Urinary bladder (tissue), 4 donors: ENCODE results near the gene C15orf61. TPM values are rescaled to one million over a fixed set of nuclear protein-coding genes. Genes with fewer than 3 reads are reported as not detected.

Source experiments
- DNase-seq: peaks from one replicate; pipeline ENCODE4 v3.0.0-alpha.2; 2015; ENCODE audit errors: extremely low spot score
- H3K27ac ChIP-seq: one replicate; pipeline ENCODE4 v1.5.1; 2013; ENCODE audit warnings: low read depth, mild to moderate bottlenecking, moderate library complexity
- H3K36me3 ChIP-seq: one replicate; pipeline ENCODE4 v1.6.1; 2013; ENCODE audit warnings: mild to moderate bottlenecking, moderate library complexity; ENCODE audit not compliant: insufficient read depth
- H3K4me1 ChIP-seq: one replicate; pipeline ENCODE4 v1.6.1; 2013; ENCODE audit warnings: mild to moderate bottlenecking, moderate library complexity; ENCODE audit not compliant: insufficient read depth
- H3K4me3 ChIP-seq: one replicate; pipeline ENCODE4 v1.5.1; 2013; ENCODE audit warnings: low read depth, low read length
- WGBS: extraction: QIAGEN DNeasy Blood & Tissue Kit; methylation state at CpG from one replicate; pipeline ENCODE4 v1.1.7; 2013; 5-methylcytosine and 5-hydroxymethylcytosine counted together
- polyA plus RNA-seq: library from polyadenylated mRNA; stranded (reverse); fragments of 200-250 nt; gene quantifications from one replicate; pipeline ENCODE4 v1.2.3, GENCODE V29; 2013
- total RNA-seq: library from RNA; depleted of rRNA; stranded (reverse); fragments of >200 nt; gene quantifications from one replicate; pipeline ENCODE4 v1.2.3, GENCODE V29; 2014
- donor health status: healthy with polysubstance abuse.
- donor health status: healthy.

The C15orf61 gene
- total and polyA plus RNA-seq, 2 donors, result 5.1 to 5.2 TPM

GRCh38 chr15:67528513-67528912, 7.6 kb downstream of the C15orf61 start:
- Histone ChIP-seq H3K36me3 (peaks cover 2% of the 10 kb centered on the region), H3K4me1 (no peaks in the 10 kb centered on the region), H3K27ac (no peak overlapping the region), H3K4me3 (no peak overlapping the region)
- WGBS, result 97% methylated on average over 3 of the region's 3 CpGs
- no peak for DNase-seq

GRCh38 chr15:67531379-67531914, 10.5 kb downstream of the C15orf61 start:
- WGBS, result 73% methylated on average over 3 of the region's 3 CpGs
- no peak overlapping the region for H3K4me3 ChIP-seq
- no peaks in the 10 kb centered on the region for H3K4me1 ChIP-seq
- no peak for DNase-seq
- H3K27ac ChIP-seq, result no peak overlapping the region
- peaks cover 2% of the 10 kb centered on the region for H3K36me3 ChIP-seq

- Histone ChIP-seq H3K36me3 (no peaks in the 10 kb centered on the region), H3K4me3 (no peak overlapping the region), H3K27ac (no peak overlapping the region), H3K4me1 (no peaks in the 10 kb centered on the region)
- WGBS, result 75% methylated on average over 1 of the region's 1 CpG
- no peak for DNase-seq
Observed at GRCh38 chr15:67533873-67534272, 12.9 kb downstream of the C15orf61 start.

- no peaks in the 10 kb centered on the region for H3K4me1 ChIP-seq
- no peak overlapping the region for H3K27ac ChIP-seq
- no peak for DNase-seq
- 93% methylated on average over 1 of the region's 1 CpG for WGBS
- no peaks in the 10 kb centered on the region for H3K36me3 ChIP-seq
- no peak overlapping the region for H3K4me3 ChIP-seq
Observed at GRCh38 chr15:67534360-67534759, 13.4 kb downstream of the C15orf61 start.

- no peaks in the 10 kb centered on the region for H3K4me1 ChIP-seq
- H3K4me3 ChIP-seq, result no peak overlapping the region
- 95% methylated on average over 1 of the region's 1 CpG for WGBS
- no peak overlapping the region for H3K27ac ChIP-seq
- no peak for DNase-seq
- no peaks in the 10 kb centered on the region for H3K36me3 ChIP-seq
Observed at GRCh38 chr15:67537771-67538170, 16.8 kb downstream of the C15orf61 start.

- H3K4me1 ChIP-seq, result no peaks in the 10 kb centered on the region
- under 1% methylated on average over 91 of the region's 91 CpGs for WGBS
- peak within 1 kb of the TSS; percentile 43 for H3K27ac ChIP-seq
- no peak for DNase-seq
- H3K36me3 ChIP-seq, result no peaks in the 10 kb centered on the region
- H3K4me3 ChIP-seq, result peak within 1 kb of the TSS; percentile 76
Observed at GRCh38 chr15:67542420-67543347, 21.8 kb downstream of the C15orf61 start, which contains the start of gene MAP2K5. Gene MAP2K5, plus strand, starts transcription at chr15:67542703. Its CDS starts 633 bp downstream, at chr15:67543336.

- no peaks in the 10 kb centered on the region for H3K4me1 ChIP-seq
- no peak overlapping the region for H3K27ac ChIP-seq
- H3K4me3 ChIP-seq, result peak overlapping the region; percentile 76
- no peak for DNase-seq
- 21% methylated on average over 7 of the region's 7 CpGs for WGBS
- no peaks in the 10 kb centered on the region for H3K36me3 ChIP-seq
Observed at GRCh38 chr15:67543348-67543718, 22.4 kb downstream of the C15orf61 start.

- H3K4me3 ChIP-seq, result no peak overlapping the region
- no peaks in the 10 kb centered on the region for H3K4me1 ChIP-seq
- WGBS, result 96% methylated on average over 3 of the region's 3 CpGs
- no peak for DNase-seq
- H3K27ac ChIP-seq, result no peak overlapping the region
- no peaks in the 10 kb centered on the region for H3K36me3 ChIP-seq
Observed at GRCh38 chr15:67544475-67544874, 23.5 kb downstream of the C15orf61 start.

GRCh38 chr15:67545864-67546263, 24.9 kb downstream of the C15orf61 start:
- DNase-seq, result no peak
- WGBS, result 81% methylated on average over 3 of the region's 3 CpGs
- no peaks in the 10 kb centered on the region for H3K36me3 ChIP-seq
- H3K4me3 ChIP-seq, result no peak overlapping the region
- no peak overlapping the region for H3K27ac ChIP-seq
- H3K4me1 ChIP-seq, result no peaks in the 10 kb centered on the region

GRCh38 chr15:67547064-67547463, 26.1 kb downstream of the C15orf61 start:
- H3K27ac ChIP-seq, result no peak overlapping the region
- 76% methylated on average over 2 of the region's 2 CpGs for WGBS
- no peaks in the 10 kb centered on the region for H3K36me3 ChIP-seq
- no peak for DNase-seq
- H3K4me3 ChIP-seq, result no peak overlapping the region
- no peaks in the 10 kb centered on the region for H3K4me1 ChIP-seq

GRCh38 chr15:67547836-67548235, 26.9 kb downstream of the C15orf61 start:
- Histone ChIP-seq H3K27ac (no peak overlapping the region), H3K36me3 (no peaks in the 10 kb centered on the region), H3K4me3 (no peak overlapping the region), H3K4me1 (no peaks in the 10 kb centered on the region)
- DNase-seq, result no peak
- 54% methylated on average over 3 of the region's 3 CpGs for WGBS

GRCh38 chr15:67548236-67548852, 27.4 kb downstream of the C15orf61 start:
- 44% methylated on average over 2 of the region's 2 CpGs for WGBS
- Histone ChIP-seq H3K4me3 (no peak overlapping the region), H3K4me1 (no peaks in the 10 kb centered on the region), H3K36me3 (no peaks in the 10 kb centered on the region), H3K27ac (no peak overlapping the region)
- DNase-seq, result no peak

- WGBS, result 73% methylated on average over 8 of the region's 8 CpGs
- H3K27ac ChIP-seq, result no peak overlapping the region
- no peak for DNase-seq
- no peak overlapping the region for H3K4me3 ChIP-seq
- H3K4me1 ChIP-seq, result no peaks in the 10 kb centered on the region
- no peaks in the 10 kb centered on the region for H3K36me3 ChIP-seq
Observed at GRCh38 chr15:67548862-67549651, 28.1 kb downstream of the C15orf61 start.
